ENCODE results near the gene CCER1. TPM values are rescaled to one million over a fixed set of nuclear protein-coding genes. Genes with fewer than 3 reads are reported as not detected.
"Not testable (repeated sequence)": the region's sequence is repeated elsewhere in the genome, so short reads cannot be mapped to it uniquely, and the experiment has no call there.

The CCER1 gene, protein sequence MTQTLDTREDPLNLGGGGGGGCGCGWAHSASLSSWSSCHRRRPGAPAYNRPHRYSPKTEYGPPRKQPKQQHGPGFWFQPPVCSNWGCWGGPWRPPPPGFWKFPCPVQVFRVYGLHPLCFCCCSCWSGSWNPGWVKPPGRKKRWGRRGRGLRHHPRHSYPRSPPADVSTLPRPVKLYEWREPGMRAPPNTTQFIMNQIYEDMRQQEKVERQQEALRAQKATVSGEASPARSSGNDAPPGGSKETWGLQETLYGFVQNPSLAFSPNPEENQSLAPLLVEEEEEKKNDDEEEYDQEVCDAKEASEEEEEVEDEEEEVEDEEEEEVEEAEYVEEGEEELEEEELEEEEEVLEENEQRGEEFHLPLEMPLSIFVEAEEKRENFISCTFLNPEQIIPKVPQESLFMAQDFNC
- polyA plus RNA-seq (2013, experiment 1 of 2; ENCODE audit: insufficient read length): not detected
- not detected for polyA plus RNA-seq (2013, experiment 2 of 2; ENCODE audit: insufficient read length)

DNA sequence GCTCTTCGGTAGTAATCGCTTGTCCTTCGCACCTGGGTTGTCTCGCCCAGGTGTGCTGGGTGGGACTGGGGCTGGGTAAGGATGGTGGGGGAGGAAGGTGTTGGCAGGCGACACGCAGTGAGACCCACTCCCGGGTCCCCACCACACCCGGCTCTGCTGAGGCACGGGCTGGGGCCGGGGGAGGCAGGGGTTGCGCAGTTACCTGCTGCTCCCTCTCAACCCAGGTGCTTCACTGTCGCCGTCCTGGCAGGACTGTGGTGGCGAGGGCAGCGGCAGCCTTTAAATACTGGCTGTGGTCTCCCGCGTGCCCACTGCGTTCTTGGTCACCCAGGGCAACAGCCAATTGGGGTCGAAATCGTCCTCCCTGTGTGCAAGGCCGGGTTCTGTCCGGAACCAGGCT is at the start of gene CCER1:
CCER1 (minus strand) TSS at position 256 of the 400 bp plus-strand sequence. CDS start 434 bp downstream, outside the sequence.
- no peak for DNase-seq

DNA sequence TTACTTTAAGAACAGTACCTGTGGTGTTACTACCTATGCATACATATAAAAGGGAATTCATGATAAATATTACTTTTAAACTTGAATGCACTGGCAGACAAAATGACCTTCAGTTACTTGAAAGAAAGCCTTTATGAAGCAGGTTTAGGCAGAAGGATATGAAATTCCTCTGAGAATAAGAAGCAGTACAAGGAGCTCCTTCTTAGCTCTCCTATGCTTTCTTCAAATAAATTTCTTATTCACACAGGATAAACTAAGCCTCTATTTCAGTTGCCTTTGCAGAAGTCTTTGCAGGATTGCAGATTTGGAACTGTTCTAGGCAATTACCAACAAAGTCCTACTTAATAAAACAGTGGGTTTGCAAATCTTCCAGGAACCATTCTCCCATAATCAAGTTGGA is 48.8 kb upstream of the CCER1 start:
- no peak for DNase-seq

DNA sequence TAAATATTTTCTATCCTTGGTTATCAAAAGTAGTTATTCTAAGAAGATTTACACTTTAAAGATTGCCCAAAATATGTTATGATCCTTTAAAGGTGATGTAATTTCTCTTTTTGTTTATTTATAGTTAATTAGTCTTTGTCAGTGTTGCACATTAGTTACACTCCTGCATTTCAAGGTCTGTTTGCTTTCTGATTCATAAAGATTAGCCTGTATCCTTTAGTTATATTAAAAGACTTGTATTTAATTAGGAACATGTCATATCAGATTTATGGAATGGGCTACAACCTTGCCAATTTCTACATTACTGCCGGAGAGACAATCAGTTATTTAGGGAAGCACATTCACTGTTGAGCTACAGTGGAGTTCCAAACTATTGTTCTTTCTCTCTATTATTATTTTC is 46.3 kb upstream of the CCER1 start:
- DNase-seq: no peak

DNA sequence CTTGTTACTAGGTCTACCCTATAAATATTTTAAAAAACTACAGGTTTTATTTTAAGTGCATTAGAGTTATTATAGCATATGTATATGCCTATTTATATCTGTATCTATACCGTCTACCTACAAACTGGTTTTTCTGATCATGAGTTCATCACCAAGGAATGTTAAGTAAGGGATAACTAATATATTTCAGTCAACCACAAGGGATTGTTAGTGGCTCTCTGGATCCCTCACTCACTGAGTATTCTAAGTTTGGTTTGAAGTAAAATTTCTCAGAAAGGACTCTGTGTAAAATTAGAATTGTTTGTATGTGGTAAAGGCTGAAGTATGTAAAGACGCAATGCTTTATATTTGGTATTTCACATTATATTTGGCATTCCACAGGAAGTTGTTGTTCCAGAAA is 45.0 kb upstream of the CCER1 start:
- peak; percentile 71 for DNase-seq

DNA sequence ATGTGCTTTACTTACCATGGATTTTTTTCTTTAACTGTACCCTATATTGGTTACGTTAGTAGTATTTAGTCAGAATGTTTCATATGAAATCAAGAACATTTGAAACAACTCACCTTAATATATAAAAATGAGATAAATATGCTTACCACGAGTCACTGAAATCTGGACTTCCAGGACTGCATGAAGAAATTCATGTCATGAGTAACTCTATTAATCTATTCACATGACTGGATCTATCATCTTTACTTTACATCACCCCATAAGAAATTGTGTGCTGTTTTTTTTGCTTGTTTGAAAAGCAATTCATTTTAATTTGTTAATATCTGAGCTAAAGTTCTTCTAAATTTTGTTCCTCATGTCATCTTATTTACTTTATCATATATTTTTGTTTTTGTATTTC is 44.6 kb upstream of the CCER1 start:
- DNase-seq: peak; percentile 25

DNA sequence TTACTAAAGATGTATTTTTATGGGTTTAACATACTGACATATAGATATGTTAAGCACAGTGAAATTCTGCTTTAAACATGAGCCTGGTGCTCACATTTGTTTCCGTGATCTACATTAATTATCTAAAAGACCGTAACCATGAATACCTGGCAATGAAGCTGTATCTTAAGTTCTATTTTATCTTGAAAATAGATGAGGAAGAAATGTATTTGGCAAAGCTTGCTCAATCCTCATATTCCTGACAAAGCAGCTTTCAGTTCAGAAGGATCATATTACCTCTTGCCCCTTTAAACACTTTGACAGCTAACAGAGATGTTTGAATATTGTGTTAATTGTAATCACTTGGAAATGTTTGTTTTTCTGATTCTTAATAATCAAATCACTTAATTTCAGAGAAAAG is 40.0 kb upstream of the CCER1 start:
- no peak for DNase-seq

DNA sequence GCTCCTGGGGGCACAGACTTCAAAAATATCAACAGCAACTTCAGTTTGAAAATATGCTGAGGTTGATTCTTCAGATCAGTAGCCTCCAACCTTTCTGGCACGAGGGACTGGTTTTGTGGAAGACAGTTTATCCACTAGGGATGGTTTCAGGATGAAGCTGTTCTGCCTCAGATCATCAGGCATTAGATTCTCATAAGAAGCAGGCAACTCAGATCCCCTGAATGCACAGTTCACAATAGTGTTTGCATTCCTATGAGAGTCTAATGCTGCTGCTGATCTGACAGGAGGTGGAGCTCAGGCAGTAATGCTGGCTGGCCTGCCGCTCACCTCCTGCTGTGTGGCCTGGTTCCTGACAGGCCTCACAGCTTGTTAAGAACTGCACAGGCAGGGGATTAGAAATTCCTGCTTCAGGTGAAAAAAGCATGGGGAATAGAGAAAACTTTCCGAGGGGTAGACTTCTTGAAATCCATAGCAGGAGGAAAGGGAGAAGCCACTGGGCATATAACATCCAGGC is 37.0 kb upstream of the CCER1 start:
- no peak for DNase-seq

DNA sequence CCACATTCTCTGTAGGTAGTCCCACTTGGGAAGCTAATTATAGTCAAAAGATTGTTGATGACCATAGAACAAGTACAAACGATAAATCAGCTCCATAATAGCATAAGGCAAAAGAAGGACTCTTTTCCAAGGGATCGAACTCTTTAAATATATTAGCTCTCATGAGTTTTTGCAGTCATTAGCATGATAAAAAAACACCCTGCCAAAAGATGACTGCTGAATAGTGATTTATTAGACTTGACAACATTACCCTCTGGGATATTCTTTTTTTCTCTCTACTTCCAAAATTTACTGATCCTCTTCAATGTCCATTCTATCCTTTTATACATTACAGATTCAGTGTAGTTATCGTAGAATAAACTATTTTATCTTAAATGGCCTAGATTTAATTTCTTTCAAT is 35.6 kb upstream of the CCER1 start:
- no peak for DNase-seq

DNA sequence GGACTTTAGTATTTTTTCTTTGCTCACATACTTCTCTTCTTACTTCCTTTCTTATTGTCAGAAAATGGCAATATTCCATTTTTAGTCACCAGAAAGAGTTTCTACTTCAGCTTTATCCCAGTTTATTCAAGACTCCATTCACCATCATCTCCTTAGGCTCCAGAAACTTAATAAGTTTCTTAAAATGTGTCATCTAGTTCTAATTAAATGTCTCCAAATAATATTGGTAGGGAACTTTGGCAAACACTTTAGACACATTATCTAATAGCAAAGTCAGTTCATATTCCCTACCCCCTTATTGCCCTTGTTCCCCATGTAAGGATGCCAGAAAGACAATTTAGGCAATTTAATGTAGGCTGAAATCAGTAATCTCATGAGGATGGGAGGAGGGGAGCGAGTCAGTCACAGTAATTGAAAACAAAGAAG is 34.7 kb upstream of the CCER1 start:
- no peak for DNase-seq

DNA sequence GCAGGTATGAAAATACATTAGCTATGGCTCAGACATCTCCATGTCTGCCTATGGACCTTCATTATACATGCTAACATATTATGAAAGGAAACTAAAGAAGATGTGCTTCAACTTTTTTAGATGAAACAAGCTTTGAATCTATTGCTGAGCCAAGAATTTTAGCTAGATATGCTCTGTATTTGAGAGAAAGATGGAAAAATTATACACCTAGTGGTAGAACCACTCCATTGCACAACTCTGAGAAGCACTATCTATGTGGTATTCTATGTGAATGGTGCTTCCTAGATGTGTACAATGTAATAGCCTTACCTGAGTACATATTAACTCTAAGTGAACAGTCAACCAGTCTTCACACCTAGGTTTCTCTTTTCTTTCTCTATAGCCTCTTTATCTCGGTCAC is 32.5 kb upstream of the CCER1 start:
- DNase-seq: no peak

DNA sequence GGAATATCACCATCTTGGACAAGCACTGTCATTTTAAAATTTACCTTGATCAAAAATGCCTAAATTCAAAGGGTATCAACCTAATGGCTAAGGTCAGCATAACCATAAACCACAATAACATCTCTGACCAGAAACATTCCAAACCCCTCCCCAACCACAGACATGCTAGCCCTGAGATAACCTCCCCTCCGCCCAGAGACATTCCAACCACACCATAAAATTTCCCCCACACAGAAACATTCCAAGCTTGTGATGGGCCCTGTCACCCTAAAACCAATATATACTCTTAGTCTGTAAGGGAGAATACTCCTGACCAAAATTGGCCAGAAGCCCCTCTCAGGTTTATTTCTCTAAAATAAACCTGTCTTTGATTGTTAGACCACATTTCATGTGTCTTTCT is 32.1 kb upstream of the CCER1 start:
- peak; percentile 72 for DNase-seq

DNA sequence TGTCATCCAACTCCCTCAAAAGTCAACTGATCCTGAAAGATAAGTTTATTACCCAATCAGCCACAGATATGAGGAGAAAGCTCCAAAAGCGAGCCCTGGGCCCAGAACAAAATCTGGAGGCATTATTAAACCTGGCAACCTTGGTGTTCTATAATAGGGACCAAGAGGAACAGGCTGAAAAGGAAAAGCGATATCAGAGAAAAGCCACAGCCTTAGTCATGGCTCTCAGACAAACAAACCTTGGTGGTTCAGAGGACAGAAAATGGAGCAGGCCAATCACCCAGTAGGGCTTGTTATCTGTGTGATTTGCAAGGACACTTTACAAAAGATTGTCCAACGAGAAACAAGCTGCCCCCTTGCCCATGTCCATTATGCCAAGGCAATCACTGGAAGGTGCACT is 30.4 kb upstream of the CCER1 start:
- not testable (repeated sequence) for DNase-seq

DNA sequence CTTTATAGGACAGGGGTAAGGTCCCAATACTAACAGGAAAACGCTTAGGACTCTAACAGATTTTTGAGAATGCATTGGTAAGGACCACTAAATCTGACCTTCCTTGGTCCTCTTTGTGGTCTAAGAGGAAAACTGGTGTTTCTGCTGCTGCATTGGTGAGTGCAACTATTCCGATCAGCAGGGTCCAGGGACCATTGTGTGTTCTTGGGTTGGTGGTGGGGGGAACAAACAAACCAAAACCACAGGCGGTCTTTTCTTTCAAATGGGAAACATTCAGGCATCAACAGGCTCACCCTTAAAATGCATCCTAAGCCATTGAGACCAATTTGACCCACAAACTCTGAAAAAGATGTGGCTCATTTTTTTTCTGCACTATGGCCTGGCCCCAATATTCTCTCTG is 29.1 kb upstream of the CCER1 start:
- no peak for DNase-seq

DNA sequence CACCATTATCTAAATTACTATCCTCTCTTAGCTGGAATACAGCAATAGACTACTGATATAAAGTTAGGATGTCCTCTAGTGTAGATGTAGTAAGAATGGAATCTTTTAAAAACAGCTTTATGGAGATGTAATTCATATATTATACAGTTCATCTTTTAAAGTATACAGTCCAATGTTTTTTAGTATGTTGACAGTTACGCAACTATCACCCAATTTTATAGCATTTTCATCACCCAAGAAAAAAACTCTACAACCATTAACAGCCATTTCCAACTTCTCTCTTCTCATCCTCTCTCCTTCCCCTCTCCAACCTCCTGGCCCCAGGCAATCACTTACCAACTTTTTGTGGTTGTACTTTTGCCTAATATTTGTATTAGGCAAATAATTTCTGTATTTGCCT is 27.2 kb upstream of the CCER1 start:
- no peak for DNase-seq

DNA sequence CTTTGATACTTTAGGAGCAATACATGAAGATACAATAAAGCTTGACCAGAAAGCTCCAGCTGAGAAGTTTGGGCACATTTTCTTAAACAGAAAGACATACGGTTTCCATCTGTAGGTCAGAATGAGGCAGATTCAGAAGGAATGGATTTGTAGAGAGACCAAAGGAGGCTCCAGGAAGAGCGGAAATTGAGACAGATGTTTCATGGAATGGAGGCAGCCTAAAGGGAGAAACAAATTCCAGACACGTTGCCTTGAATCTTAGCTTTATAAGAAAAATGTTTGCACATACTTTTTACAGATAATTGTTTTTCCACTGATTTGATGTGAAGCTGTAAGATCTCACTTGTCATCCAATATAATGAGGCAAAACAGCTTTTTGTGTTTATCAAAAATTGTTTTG is 25.0 kb upstream of the CCER1 start:
- DNase-seq: peak; percentile 79

DNA sequence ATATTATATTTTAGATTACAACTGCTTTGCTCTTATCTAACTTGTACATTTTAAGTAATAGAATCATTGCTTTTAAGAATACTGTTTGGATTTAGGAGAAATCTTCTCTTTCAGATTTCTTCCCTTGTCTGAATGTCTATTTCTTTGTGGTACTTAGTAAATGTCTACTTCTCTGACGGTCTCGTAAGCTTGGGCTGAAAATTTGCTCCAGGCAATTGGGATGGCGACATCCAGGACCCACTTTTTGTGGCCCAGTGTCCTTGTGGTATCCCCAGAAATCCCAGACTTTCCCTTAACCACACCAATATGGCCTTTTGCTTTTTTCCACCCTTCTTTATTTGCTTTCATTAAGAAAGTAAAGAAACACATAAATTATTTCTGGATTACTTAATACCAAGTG is 24.0 kb upstream of the CCER1 start:
- DNase-seq: no peak

DNA sequence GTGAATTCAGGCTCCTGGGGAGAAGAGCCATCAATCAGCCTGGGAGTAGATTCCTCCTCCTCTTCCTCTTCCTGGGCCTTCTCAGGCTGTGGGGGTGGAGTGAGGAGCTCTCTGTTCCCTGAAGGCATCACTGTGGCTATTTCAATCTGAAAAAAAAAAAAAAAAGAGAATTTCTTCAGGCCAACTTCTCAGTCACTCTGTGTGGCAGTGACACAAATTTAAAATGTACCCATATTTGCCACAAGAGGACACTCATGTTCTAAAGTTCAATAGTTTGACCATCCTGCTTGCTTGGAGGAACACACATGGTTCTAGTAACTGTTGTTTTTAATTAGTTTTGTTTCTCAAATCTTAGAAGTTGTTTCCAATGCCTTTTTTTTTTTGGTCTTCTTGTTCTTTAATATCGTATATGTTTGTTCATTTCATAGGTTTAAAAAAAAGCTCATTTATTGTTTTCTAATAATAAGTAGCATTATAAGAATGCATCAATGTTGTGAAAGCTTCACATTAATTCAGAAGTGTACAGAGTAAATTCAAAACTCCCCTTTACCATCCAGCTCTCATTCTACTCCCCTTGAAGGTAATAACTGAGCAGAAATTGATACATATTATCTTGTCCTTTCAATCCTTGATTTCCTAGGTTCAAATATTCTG is 23.3 kb upstream of the CCER1 start:
- DNase-seq: peak; percentile 83

DNA sequence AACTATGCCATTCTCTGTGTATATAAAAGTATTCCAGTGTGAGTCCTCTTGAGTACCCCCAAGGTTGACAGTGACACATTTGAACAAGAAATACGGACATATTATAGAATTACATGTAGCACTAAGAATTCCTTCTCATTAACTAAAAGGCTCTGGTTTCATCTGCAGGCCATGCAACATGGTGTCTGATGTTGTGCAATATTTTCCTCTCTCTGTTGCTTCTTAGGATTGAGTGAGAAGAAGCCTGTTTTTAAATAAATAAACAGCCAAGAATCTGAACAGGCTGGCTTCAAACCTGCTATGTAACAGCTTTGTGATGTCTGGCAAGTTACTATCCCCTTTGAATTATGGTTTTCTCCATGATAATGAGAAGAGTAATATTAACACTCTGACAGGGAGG is 22.2 kb upstream of the CCER1 start:
- no peak for DNase-seq

DNA sequence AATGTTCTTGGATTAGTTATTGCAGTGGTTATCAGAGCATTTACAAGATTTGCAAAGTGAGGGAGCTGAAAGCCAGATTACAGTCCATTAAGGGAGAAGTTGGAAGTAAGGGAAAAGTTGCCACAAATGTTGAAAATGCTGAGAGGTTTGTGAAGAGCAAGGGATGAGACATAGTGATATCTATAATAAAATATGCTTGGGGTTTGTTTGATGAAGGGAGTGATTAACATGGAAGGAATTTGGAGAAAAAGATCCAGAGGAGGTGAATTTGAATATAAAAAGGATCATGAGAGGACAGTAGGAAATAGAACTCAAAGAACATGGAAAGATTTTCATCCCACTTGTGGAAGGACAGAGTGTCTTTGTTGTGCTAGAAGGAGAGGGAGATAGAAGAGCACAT is 19.3 kb upstream of the CCER1 start:
- peak; percentile 78 for DNase-seq

DNA sequence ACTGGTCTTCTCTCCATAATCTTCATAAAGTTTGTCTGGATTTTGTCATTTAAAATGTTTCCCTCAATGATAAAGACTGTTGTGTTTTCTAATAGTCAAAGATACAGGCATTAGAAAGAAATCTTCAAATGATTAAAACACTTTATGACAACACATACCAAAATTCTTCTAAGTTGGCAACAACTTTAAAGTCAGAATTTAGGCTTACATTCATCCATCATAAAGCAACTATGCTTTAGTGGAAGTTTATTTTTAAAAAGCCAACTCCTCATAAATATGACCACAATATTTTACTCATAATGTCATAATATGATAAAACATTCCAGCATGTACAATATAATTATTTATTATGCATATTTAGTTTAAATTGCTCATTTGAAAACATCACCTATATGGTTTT is 17.2 kb upstream of the CCER1 start:
- DNase-seq: peak; percentile 31

DNA sequence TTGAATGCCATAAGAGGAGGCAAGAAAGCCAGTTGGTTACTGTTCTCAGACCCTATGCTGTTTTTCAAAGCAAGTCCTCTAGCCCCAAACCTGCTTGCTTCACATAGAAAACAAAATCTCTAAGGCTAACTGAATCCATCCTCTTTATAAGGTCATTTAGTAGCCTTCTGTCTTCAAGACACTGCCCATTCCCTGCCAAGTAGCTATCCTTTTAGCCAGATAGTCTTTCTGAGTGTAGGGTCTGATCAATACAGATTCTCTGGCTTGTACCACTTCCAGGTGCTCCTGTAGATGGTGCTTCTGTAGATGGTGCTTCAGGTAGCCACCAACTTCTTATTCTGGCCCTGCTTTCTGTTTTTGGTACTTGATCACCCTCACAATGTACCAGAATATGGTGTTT is 15.9 kb upstream of the CCER1 start:
- DNase-seq: no peak

DNA sequence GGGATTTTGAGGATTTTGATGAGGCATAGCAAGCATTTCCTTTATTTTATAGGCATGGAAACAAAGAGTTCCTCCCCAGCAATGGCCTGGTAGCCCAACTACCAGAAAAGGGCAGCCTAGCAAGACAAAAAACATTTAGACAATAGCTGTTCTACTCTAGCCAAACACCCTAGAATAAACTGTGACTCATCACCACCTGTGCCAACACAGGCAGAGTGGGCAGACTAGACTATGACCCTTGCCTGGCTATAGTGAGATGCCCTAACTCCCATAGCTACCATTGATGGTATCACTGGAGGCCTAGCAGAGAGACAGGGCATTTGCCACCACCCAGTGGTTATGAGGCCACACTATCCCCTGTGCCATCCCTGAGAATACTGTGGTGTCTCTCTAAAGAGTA is 15.5 kb upstream of the CCER1 start:
- no peak for DNase-seq

DNA sequence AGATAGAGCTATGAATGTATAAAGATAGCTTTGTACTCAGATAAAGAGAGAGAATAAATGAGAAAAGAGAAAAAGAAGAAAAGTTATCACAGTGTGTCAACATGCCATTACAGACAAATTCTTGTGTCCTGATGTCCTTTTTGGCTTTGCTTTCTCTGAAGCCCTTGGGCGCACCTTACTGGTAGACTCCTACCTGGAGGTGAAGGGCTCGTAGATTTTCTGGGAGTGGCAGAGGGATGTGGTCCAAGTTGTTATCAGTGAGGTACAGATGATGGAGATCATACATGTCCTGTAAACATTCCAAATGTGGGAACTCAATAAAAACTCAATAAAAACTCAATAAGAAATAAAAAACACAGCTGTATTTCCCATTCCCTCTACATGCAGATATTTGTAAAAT is 14.9 kb upstream of the CCER1 start:
- DNase-seq: no peak

DNA sequence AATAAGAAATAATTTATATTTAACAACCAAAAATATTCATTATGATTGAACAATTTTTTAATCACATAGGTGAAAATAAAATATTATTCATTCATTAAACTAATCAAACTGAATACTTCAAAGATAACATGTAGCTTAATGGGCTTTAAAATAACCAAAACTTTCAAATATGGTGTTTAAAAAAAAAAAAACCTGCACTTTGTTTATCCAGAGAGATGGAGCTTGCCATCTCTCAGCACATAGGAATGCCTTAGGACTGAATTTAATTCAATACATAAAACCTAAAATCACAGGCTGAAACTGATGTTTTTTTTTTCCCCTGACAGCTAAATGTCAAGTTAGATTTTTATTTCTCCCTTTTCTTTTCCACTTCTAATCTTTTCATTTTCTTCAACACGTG is 14.4 kb upstream of the CCER1 start:
- no peak for DNase-seq

Measured in fibroblast of skin of abdomen (primary cell).